GM12865 (cell line): ENCODE results near the gene PPP1R1B.

Experiments used
- DNase-seq: peaks from one replicate; pipeline ENCODE4 v3.0.0; 2010; ENCODE audit warnings: low read depth
- H3K4me3 ChIP-seq: 2 replicates; pipeline ENCODE4 v1.5.1; 2011; ENCODE audit warnings: mild to moderate bottlenecking, low read depth, low read length, control low read depth
- TF ChIP-seq, protein P1 (sequence below): IDR thresholded peaks from 2 replicates; pipeline ENCODE4 v1.5.1; 2011; ENCODE audit warnings: low read length, control low read depth, low read depth, inconsistent platforms; ENCODE audit not compliant: insufficient read depth; ENCODE audit errors: missing control alignments

PPP1R1B gene

GRCh38 chr17:39626171-39627046, at the start of gene PPP1R1B:
Gene PPP1R1B (plus strand): TSS chr17:39626952. CDS start chr17:39627393, 441 bp downstream.
- no peak for DNase-seq
- H3K4me3 ChIP-seq, result no peak within 1 kb of the TSS
- TF ChIP-seq, protein P1, sequence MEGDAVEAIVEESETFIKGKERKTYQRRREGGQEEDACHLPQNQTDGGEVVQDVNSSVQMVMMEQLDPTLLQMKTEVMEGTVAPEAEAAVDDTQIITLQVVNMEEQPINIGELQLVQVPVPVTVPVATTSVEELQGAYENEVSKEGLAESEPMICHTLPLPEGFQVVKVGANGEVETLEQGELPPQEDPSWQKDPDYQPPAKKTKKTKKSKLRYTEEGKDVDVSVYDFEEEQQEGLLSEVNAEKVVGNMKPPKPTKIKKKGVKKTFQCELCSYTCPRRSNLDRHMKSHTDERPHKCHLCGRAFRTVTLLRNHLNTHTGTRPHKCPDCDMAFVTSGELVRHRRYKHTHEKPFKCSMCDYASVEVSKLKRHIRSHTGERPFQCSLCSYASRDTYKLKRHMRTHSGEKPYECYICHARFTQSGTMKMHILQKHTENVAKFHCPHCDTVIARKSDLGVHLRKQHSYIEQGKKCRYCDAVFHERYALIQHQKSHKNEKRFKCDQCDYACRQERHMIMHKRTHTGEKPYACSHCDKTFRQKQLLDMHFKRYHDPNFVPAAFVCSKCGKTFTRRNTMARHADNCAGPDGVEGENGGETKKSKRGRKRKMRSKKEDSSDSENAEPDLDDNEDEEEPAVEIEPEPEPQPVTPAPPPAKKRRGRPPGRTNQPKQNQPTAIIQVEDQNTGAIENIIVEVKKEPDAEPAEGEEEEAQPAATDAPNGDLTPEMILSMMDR, result no peak

DNA sequence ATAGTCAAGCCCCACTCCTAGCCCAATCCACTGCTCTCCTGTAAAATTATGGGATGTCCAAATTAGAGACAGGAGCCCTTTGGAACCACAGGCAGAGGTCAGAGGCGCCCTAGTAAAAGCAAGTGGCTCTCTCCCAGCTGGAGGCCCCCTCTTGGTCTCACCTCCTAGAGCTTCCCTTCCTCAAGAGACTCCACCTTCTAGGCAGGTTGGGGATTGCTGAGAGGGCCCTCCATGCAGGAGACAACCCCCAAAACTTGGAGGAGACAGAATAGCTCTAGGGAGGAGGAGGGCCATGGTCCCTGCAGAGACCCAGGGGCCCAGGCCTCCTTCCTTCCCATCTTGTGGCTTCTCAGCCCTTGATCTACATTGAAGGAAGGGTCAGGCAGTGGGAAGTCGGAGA, 48.5 kb upstream of the PPP1R1B start:
- TF ChIP-seq, protein P1, result no peak
- no peak overlapping the region for H3K4me3 ChIP-seq
- DNase-seq, result no peak

DNA sequence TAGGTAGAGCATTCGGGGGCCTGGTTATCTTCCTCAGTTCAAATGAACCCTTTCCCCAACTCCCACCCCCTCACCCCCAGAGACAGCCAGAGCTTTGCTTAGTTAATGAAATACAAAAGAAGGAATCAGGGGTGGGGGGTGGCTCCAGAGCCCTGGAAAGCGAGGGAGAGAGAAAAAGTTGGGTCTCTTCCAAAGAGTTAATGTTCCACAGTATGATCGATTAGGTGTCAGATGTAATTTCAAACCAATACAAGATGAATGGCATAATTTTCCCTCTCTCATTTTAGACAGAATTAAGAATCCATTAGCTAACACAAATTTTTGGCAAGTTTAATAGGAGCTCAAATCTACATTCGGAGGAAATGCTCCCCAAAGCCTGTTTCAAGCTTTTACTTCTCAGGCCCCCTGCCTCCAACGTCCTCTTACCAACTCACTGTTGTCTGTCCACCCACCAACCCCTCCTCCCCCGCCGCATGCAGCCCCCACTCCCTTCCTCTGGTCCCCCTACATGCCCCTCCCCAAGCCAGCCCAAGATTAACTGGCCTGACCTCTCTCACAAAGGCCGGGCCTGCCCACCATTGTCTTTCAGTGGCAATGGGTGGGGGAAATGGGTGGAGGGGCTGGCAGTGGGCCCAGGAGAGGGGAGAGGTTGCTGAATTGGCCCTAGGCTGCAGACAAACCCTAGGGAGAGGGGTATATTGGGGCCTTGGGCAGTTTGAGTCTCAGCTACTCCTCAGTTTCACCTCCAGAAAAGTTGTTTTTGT, 47.3 kb upstream of the PPP1R1B start:
- TF ChIP-seq, protein P1, result no peak
- H3K4me3 ChIP-seq, result no peak overlapping the region
- no peak for DNase-seq

- TF ChIP-seq, protein P1, result no peak
- DNase-seq, result no peak
- H3K4me3 ChIP-seq, result no peak overlapping the region
Measured at GRCh38 chr17:39580082-39580468, 46.7 kb upstream of the PPP1R1B start.

DNA sequence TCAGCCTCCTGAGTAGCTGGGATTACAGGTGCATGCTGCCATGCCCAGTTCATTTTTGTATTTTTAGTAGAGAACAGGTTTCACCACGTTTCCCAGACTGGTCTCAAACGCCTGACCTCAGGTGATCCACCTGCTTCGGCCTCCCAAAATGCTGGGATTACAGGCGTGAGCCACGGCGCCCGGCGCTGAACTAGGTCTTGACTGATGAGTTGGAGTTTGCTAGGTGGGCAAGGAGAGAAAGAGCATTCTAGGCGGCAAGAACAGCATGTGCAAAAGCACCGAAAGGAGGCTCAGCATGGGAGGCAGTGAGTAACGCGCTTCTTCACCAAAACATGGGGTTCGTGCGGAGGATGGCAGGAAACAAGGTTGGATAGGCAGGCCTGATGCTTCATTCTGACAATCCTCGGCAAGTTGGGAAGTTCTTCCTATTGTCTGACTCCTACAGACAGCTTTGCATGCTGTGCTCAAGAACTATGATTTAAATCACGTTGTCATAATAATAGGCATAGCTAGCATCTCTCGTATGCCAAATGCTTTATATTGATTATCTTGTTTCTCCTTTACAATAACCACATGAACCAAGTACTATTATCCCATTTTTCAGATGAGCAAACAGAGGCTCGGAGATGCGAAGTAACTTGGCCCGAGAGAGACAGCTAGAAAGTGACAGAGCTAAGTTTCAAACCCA, 45.5 kb upstream of the PPP1R1B start:
- DNase-seq, result no peak
- H3K4me3 ChIP-seq, result no peak overlapping the region
- TF ChIP-seq, protein P1, result no peak

DNA sequence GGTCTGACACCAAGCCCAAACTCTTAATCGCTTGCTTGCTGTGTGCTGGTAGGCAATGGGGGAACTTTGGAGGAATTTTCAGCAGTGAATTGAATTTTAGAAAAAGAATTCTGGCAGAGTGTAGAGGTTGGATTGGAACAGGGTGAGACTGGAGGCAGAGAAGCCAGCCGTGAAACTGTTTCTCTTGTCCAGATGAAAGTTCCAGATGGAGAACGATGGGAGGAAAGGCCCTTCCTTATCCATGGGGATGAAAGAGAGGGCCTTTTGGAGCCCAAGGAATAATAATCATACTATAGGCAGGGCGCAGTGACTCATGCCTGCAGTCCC, 45.0 kb upstream of the PPP1R1B start:
- H3K4me3 ChIP-seq, result no peak overlapping the region
- no peak for DNase-seq
- TF ChIP-seq, protein P1, result no peak
